ENCODE measurements around the gene COL11A1. TPM values are rescaled to one million over a fixed set of nuclear protein-coding genes. Genes with fewer than 3 reads are reported as not detected.
"Not testable (repeated sequence)": the region's sequence is repeated elsewhere in the genome, so short reads cannot be mapped to it uniquely, and the experiment has no call there.

The COL11A1 gene
- total and polyA plus RNA-seq, 3 experiments from 2014 or later = not detected

- no peaks in the 10 kb centered on the region for H3K4me1 Mint-ChIP-seq
- H3K4me3 Mint-ChIP-seq = no peak overlapping the region
- Histone ChIP-seq H3K9me3 (ENCODE audit: low read length) (no peaks in the 10 kb centered on the region), H3K4me1 (ENCODE audit: insufficient read depth, low read length) (no peaks in the 10 kb centered on the region), H3K27ac (ENCODE audit: low read depth, low read length) (no peak overlapping the region), H3K36me3 (ENCODE audit: insufficient read depth, low read length) (no peaks in the 10 kb centered on the region), H3K4me3 (ENCODE audit: low read length) (no peak overlapping the region), H3K27me3 (ENCODE audit: insufficient read depth, low read length, poor library complexity, severe bottlenecking) (no peaks in the 10 kb centered on the region)
- peaks cover 0 to 4% (median under 1%) of the 10 kb centered on the region in 5 donors for H3K9me3 Mint-ChIP-seq
- H3K27ac Mint-ChIP-seq = no peak overlapping the region
- POLR2A ChIA-PET = no interaction called here
- H3K36me3 Mint-ChIP-seq = no peaks in the 10 kb centered on the region
- CTCF ChIA-PET = no interaction called here
- no peaks in the 10 kb centered on the region for H3K27me3 Mint-ChIP-seq
- DNase-seq = no peak
Observed at GRCh38 chr1:103069201-103069600, 39.1 kb downstream of the COL11A1 start.

GRCh38 chr1:103063921-103064320 is 44.4 kb downstream of the COL11A1 start:
- Histone ChIP-seq H3K27me3 (ENCODE audit: insufficient read depth, low read length, poor library complexity, severe bottlenecking) (no peaks in the 10 kb centered on the region), H3K9me3 (ENCODE audit: low read length) (no peaks in the 10 kb centered on the region), H3K27ac (ENCODE audit: low read depth, low read length) (no peak overlapping the region), H3K4me1 (ENCODE audit: insufficient read depth, low read length) (no peaks in the 10 kb centered on the region), H3K4me3 (ENCODE audit: low read length) (no peak overlapping the region), H3K36me3 (ENCODE audit: insufficient read depth, low read length) (no peaks in the 10 kb centered on the region)
- peaks cover 0 to 11% (median 7%) of the 10 kb centered on the region in 5 donors for H3K9me3 Mint-ChIP-seq
- POLR2A ChIA-PET = no interaction called here
- H3K4me3 Mint-ChIP-seq = no peak overlapping the region
- DNase-seq = no peak
- no peaks in the 10 kb centered on the region for H3K4me1 Mint-ChIP-seq
- no peaks in the 10 kb centered on the region for H3K36me3 Mint-ChIP-seq
- H3K27ac Mint-ChIP-seq = no peak overlapping the region
- no peaks in the 10 kb centered on the region for H3K27me3 Mint-ChIP-seq
- CTCF ChIA-PET = no interaction called here

GRCh38 chr1:103058391-103058790 is 49.9 kb downstream of the COL11A1 start:
- Mint-ChIP-seq H3K27ac (no peak overlapping the region), H3K9me3 (peaks cover 0 to 4% (median under 1%) of the 10 kb centered on the region in 5 donors), H3K4me1 (no peaks in the 10 kb centered on the region), H3K27me3 (no peaks in the 10 kb centered on the region), H3K4me3 (no peak overlapping the region), H3K36me3 (no peaks in the 10 kb centered on the region)
- no peak overlapping the region for H3K4me3 ChIP-seq (ENCODE audit: low read length)
- H3K36me3 ChIP-seq (ENCODE audit: insufficient read depth, low read length) = no peaks in the 10 kb centered on the region
- DNase-seq = no peak
- ChIA-PET CTCF (no interaction called here), POLR2A (no interaction called here)
- H3K9me3 ChIP-seq (ENCODE audit: low read length) = no peaks in the 10 kb centered on the region
- H3K4me1 ChIP-seq (ENCODE audit: insufficient read depth, low read length) = no peaks in the 10 kb centered on the region
- H3K27ac ChIP-seq (ENCODE audit: low read depth, low read length) = no peak overlapping the region
- H3K27me3 ChIP-seq (ENCODE audit: insufficient read depth, low read length, poor library complexity, severe bottlenecking) = no peaks in the 10 kb centered on the region

- POLR2A ChIA-PET = no interaction called here
Observed at GRCh38 chr1:103056423-103056822, 51.9 kb downstream of the COL11A1 start.

GRCh38 chr1:103028110-103028509 is 80.2 kb downstream of the COL11A1 start:
- POLR2A ChIA-PET, CTCF ChIA-PET: not testable (repeated sequence)

More at GRCh38 chr1:103056423-103056822, 51.9 kb downstream of the COL11A1 start:
- CTCF ChIA-PET = no interaction called here
- no peak for DNase-seq
- H3K27ac ChIP-seq (ENCODE audit: low read depth, low read length) = no peak overlapping the region
- no peaks in the 10 kb centered on the region for H3K4me1 Mint-ChIP-seq
- no peak overlapping the region for H3K27ac Mint-ChIP-seq
- no peaks in the 10 kb centered on the region for H3K36me3 Mint-ChIP-seq
- H3K27me3 ChIP-seq (ENCODE audit: insufficient read depth, low read length, poor library complexity, severe bottlenecking) = no peaks in the 10 kb centered on the region
- peaks cover 0 to 11% (median 3%) of the 10 kb centered on the region in 5 donors for H3K9me3 Mint-ChIP-seq
- H3K4me3 Mint-ChIP-seq = no peak overlapping the region
- no peaks in the 10 kb centered on the region for H3K4me1 ChIP-seq (ENCODE audit: insufficient read depth, low read length)
- no peaks in the 10 kb centered on the region for H3K9me3 ChIP-seq (ENCODE audit: low read length)
- no peak overlapping the region for H3K4me3 ChIP-seq (ENCODE audit: low read length)
- H3K36me3 ChIP-seq (ENCODE audit: insufficient read depth, low read length) = no peaks in the 10 kb centered on the region
- H3K27me3 Mint-ChIP-seq = no peaks in the 10 kb centered on the region

GRCh38 chr1:103025858-103026409 is 82.4 kb downstream of the COL11A1 start:
- no peak overlapping the region for H3K4me3 ChIP-seq (ENCODE audit: low read length)
- H3K4me1 Mint-ChIP-seq = no peaks in the 10 kb centered on the region
- H3K4me3 Mint-ChIP-seq = no peak overlapping the region
- H3K36me3 Mint-ChIP-seq = no peaks in the 10 kb centered on the region
- H3K27ac ChIP-seq (ENCODE audit: low read depth, low read length) = no peak overlapping the region
- no peaks in the 10 kb centered on the region for H3K27me3 Mint-ChIP-seq
- no peak for DNase-seq
- CTCF ChIA-PET = no interaction called here
- POLR2A ChIA-PET = no interaction called here
- H3K36me3 ChIP-seq (ENCODE audit: insufficient read depth, low read length) = no peaks in the 10 kb centered on the region
- no peaks in the 10 kb centered on the region for H3K4me1 ChIP-seq (ENCODE audit: insufficient read depth, low read length)
- H3K27me3 ChIP-seq (ENCODE audit: insufficient read depth, low read length, poor library complexity, severe bottlenecking) = no peaks in the 10 kb centered on the region
- no peaks in the 10 kb centered on the region for H3K9me3 ChIP-seq (ENCODE audit: low read length)
- no peak overlapping the region for H3K27ac Mint-ChIP-seq
- H3K9me3 Mint-ChIP-seq = peaks cover 0 to 7% (median 2%) of the 10 kb centered on the region in 5 donors

More at GRCh38 chr1:103028110-103028509, 80.2 kb downstream of the COL11A1 start:
- not testable (repeated sequence) for H3K27me3 Mint-ChIP-seq; DNase-seq; H3K27me3 ChIP-seq (ENCODE audit: insufficient read depth, low read length, poor library complexity, severe bottlenecking); H3K4me3 ChIP-seq (ENCODE audit: low read length); H3K27ac ChIP-seq (ENCODE audit: low read depth, low read length); H3K9me3 ChIP-seq (ENCODE audit: low read length); H3K4me1 ChIP-seq (ENCODE audit: insufficient read depth, low read length); H3K36me3 ChIP-seq (ENCODE audit: insufficient read depth, low read length); H3K27ac Mint-ChIP-seq; H3K9me3 Mint-ChIP-seq; H3K4me1 Mint-ChIP-seq; H3K36me3 Mint-ChIP-seq; H3K4me3 Mint-ChIP-seq

- Histone ChIP-seq H3K27me3 (ENCODE audit: insufficient read depth, low read length, poor library complexity, severe bottlenecking) (no peaks in the 10 kb centered on the region), H3K4me3 (ENCODE audit: low read length) (no peak overlapping the region), H3K27ac (ENCODE audit: low read depth, low read length) (no peak overlapping the region), H3K9me3 (ENCODE audit: low read length) (no peaks in the 10 kb centered on the region), H3K36me3 (ENCODE audit: insufficient read depth, low read length) (no peaks in the 10 kb centered on the region), H3K4me1 (ENCODE audit: insufficient read depth, low read length) (no peaks in the 10 kb centered on the region)
- ChIA-PET POLR2A (no interaction called here), CTCF (no interaction called here)
- no peaks in the 10 kb centered on the region for H3K27me3 Mint-ChIP-seq
- no peaks in the 10 kb centered on the region for H3K36me3 Mint-ChIP-seq
- H3K9me3 Mint-ChIP-seq = peaks cover 0 to 7% (median 2%) of the 10 kb centered on the region in 5 donors
- H3K4me1 Mint-ChIP-seq = no peaks in the 10 kb centered on the region
- no peak overlapping the region for H3K4me3 Mint-ChIP-seq
- no peak overlapping the region for H3K27ac Mint-ChIP-seq
- no peak for DNase-seq
Observed at GRCh38 chr1:103024051-103024450, 84.3 kb downstream of the COL11A1 start.

GRCh38 chr1:103002005-103002404 is 106.3 kb downstream of the COL11A1 start:
- Mint-ChIP-seq H3K27ac (no peak overlapping the region), H3K36me3 (no peaks in the 10 kb centered on the region), H3K4me3 (no peak overlapping the region), H3K4me1 (no peaks in the 10 kb centered on the region), H3K9me3 (peaks cover 0 to 16% (median under 1%) of the 10 kb centered on the region in 5 donors), H3K27me3 (no peaks in the 10 kb centered on the region)
- H3K4me3 ChIP-seq (ENCODE audit: low read length) = no peak overlapping the region
- ChIA-PET POLR2A (no interaction called here), CTCF (no interaction called here)
- no peak for DNase-seq
- H3K36me3 ChIP-seq (ENCODE audit: insufficient read depth, low read length) = no peaks in the 10 kb centered on the region
- H3K27ac ChIP-seq (ENCODE audit: low read depth, low read length) = no peak overlapping the region
- H3K27me3 ChIP-seq (ENCODE audit: insufficient read depth, low read length, poor library complexity, severe bottlenecking) = no peaks in the 10 kb centered on the region
- no peaks in the 10 kb centered on the region for H3K4me1 ChIP-seq (ENCODE audit: insufficient read depth, low read length)
- H3K9me3 ChIP-seq (ENCODE audit: low read length) = no peaks in the 10 kb centered on the region

GRCh38 chr1:102978874-102979273 is 129.4 kb downstream of the COL11A1 start:
- POLR2A ChIA-PET = no interaction called here
- H3K27ac ChIP-seq (ENCODE audit: low read depth, low read length) = no peak overlapping the region

More at GRCh38 chr1:102978874-102979273, 129.4 kb downstream of the COL11A1 start:
- CTCF ChIA-PET = no interaction called here
- no peaks in the 10 kb centered on the region for H3K27me3 Mint-ChIP-seq
- peaks cover 0 to 5% (median 0%) of the 10 kb centered on the region in 5 donors for H3K9me3 Mint-ChIP-seq
- H3K36me3 ChIP-seq (ENCODE audit: insufficient read depth, low read length) = no peaks in the 10 kb centered on the region
- no peaks in the 10 kb centered on the region for H3K9me3 ChIP-seq (ENCODE audit: low read length)
- no peaks in the 10 kb centered on the region for H3K4me1 Mint-ChIP-seq
- no peak overlapping the region for H3K27ac Mint-ChIP-seq
- no peaks in the 10 kb centered on the region for H3K4me1 ChIP-seq (ENCODE audit: insufficient read depth, low read length)
- H3K4me3 Mint-ChIP-seq = no peak overlapping the region
- DNase-seq = no peak
- H3K27me3 ChIP-seq (ENCODE audit: insufficient read depth, low read length, poor library complexity, severe bottlenecking) = no peaks in the 10 kb centered on the region
- no peak overlapping the region for H3K4me3 ChIP-seq (ENCODE audit: low read length)
- no peaks in the 10 kb centered on the region for H3K36me3 Mint-ChIP-seq
